Measurements from ENCODE around the gene POU6F2.

- TF ChIP-seq, protein P1, sequence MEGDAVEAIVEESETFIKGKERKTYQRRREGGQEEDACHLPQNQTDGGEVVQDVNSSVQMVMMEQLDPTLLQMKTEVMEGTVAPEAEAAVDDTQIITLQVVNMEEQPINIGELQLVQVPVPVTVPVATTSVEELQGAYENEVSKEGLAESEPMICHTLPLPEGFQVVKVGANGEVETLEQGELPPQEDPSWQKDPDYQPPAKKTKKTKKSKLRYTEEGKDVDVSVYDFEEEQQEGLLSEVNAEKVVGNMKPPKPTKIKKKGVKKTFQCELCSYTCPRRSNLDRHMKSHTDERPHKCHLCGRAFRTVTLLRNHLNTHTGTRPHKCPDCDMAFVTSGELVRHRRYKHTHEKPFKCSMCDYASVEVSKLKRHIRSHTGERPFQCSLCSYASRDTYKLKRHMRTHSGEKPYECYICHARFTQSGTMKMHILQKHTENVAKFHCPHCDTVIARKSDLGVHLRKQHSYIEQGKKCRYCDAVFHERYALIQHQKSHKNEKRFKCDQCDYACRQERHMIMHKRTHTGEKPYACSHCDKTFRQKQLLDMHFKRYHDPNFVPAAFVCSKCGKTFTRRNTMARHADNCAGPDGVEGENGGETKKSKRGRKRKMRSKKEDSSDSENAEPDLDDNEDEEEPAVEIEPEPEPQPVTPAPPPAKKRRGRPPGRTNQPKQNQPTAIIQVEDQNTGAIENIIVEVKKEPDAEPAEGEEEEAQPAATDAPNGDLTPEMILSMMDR (IDR thresholded peaks at IDR 0.05; ENCODE audit: low read depth, low read length, poor library complexity, severe bottlenecking): no peak
- no peak for TF ChIP-seq EZH2phosphoT487 (IDR thresholded peaks at IDR 0.05; ENCODE audit: borderline replicate concordance, low read length)
These were observed 323.8 kb downstream of the POU6F2 start for GRCh38 chr7:39301543-39301942.

Data from DOHH2 (cell line).